OCI-LY7 (cell line): ENCODE measurements around the gene CTDSP1. TPM values are rescaled to one million over a fixed set of nuclear protein-coding genes. Genes with fewer than 3 reads are reported as not detected.

Experiments
- BruUV-seq: library from RNA; stranded (reverse); fragments of 400-500 nt; replicated peaks from 2 replicates; lab custom pipeline; 2021; lab: Mats Ljungman, UMichigan
- CTCF ChIA-PET: fragments of 300-600 bp; sonication (Branson Sonifier 250); formaldehyde crosslinking; loops from one replicate; lab custom pipeline; 2022; ENCODE audit warnings: antibody characterized with exemption; ENCODE audit not compliant: unreplicated experiment; lab: Charles Lee
- POLR2A ChIA-PET: fragments of 300-600 bp; sonication (Branson Sonifier 250); formaldehyde crosslinking; loops from one replicate; lab custom pipeline; 2022; ENCODE audit warnings: antibody characterized with exemption; lab: Charles Lee
- DNase-seq: peaks from one replicate; pipeline ENCODE4 v3.0.0-alpha.2; 2015; ENCODE audit warnings: low spot score
- H2AFZ ChIP-seq: fragments of 200-600 bp; sonication (generic), shearing (Covaris generic); 2 replicates; pipeline ENCODE4 v1.6.1; 2014; ENCODE audit warnings: mild to moderate bottlenecking, antibody characterized with exemption, low read length, moderate library complexity
- H3K27ac ChIP-seq: fragments of 200-600 bp; sonication (generic); 2 replicates; pipeline ENCODE4 v1.5.1; 2014; ENCODE audit warnings: mixed run types, low read depth, mild to moderate bottlenecking, moderate library complexity, low read length, inconsistent platforms; ENCODE audit not compliant: poor library complexity, severe bottlenecking
- H3K36me3 ChIP-seq: fragments of 200-600 bp; sonication (generic); 2 replicates; pipeline ENCODE4 v1.6.1; 2014; ENCODE audit warnings: mild to moderate bottlenecking, antibody characterized with exemption, low read length, moderate library complexity, mixed read lengths; ENCODE audit not compliant: insufficient read depth
- H3K4me1 ChIP-seq: fragments of 200-600 bp; sonication (generic); 2 replicates; pipeline ENCODE4 v1.5.1; 2014; ENCODE audit warnings: mild to moderate bottlenecking, low read length; ENCODE audit not compliant: insufficient read depth, poor library complexity, severe bottlenecking
- H3K4me2 ChIP-seq: fragments of 200-600 bp; sonication (generic); 2 replicates; pipeline ENCODE4 v1.6.1; 2014; ENCODE audit warnings: mild to moderate bottlenecking, low read length
- H3K4me3 ChIP-seq: fragments of 200-600 bp; sonication (generic); 2 replicates; pipeline ENCODE4 v1.5.1; 2014; ENCODE audit warnings: mild to moderate bottlenecking, low read depth, low read length; ENCODE audit not compliant: poor library complexity, severe bottlenecking
- H3K79me2 ChIP-seq: fragments of 200-600 bp; sonication (generic); 2 replicates; pipeline ENCODE4 v1.6.1; 2016; ENCODE audit warnings: low read depth, mild to moderate bottlenecking, low read length, moderate library complexity, mixed read lengths; ENCODE audit not compliant: insufficient read depth
- H3K9me2 ChIP-seq: fragments of 200-600 bp; sonication (generic); 2 replicates; pipeline ENCODE4 v1.6.1; 2016; ENCODE audit warnings: mild to moderate bottlenecking, low read length, mixed read lengths; ENCODE audit not compliant: insufficient read depth
- H3K9me3 ChIP-seq: fragments of 200-600 bp; sonication (generic); 2 replicates; pipeline ENCODE4 v1.6.1; 2014; ENCODE audit warnings: mild to moderate bottlenecking, mixed run types, low read length, mixed read lengths
- H4K20me1 ChIP-seq: fragments of 200-600 bp; sonication (generic); 2 replicates; pipeline ENCODE4 v1.6.1; 2014; ENCODE audit warnings: mild to moderate bottlenecking, antibody characterized with exemption, low read length, moderate library complexity, mixed read lengths; ENCODE audit not compliant: insufficient read depth
- CTCF ChIP-seq: fragments of 200-600 bp; sonication (generic); conservative IDR thresholded peaks from 2 replicates; pipeline ENCODE4 v1.5.1; 2014; ENCODE audit warnings: mild to moderate bottlenecking, antibody characterized with exemption, low read length, moderate library complexity, mixed read lengths
- EZH2phosphoT487 ChIP-seq: fragments of 200-600 bp; sonication (generic); IDR thresholded peaks from 2 replicates; pipeline ENCODE4 v1.6.1; 2018; ENCODE audit warnings: low read depth, borderline replicate concordance, mild to moderate bottlenecking, mixed run types, antibody characterized with exemption, low read length, moderate library complexity, mixed read lengths
- intact Hi-C: fragments of 100-400 bp; cut with micrococcal nuclease; formaldehyde crosslinking; loops from one replicate; pipeline ENCODE4 v1.10.0; 2022; ENCODE audit not compliant: unreplicated experiment
- total RNA-seq, 2 experiments: library from RNA; depleted of rRNA in 1 of 2; stranded (reverse); fragments of >200 nt in 1 of 2; shearing (Covaris generic) in 1 of 2; gene quantifications; 2 replicates each; pipeline ENCODE4 v1.2.3, GENCODE V29; 2014 to 2022

The CTDSP1 gene
- total RNA-seq, 2 experiments from 2014 or later = 95.3 to 152 TPM

GRCh38 chr2:218393750-218394290, 5.8 kb upstream of the CTDSP1 start:
- DNase-seq = no peak
- Histone ChIP-seq H3K9me3 (no peaks in the 10 kb centered on the region), H3K4me1 (peaks cover 44% of the 10 kb centered on the region), H3K9me2 (no peaks in the 10 kb centered on the region), H4K20me1 (no peaks in the 10 kb centered on the region), H3K4me3 (no peak overlapping the region), H3K36me3 (no peaks in the 10 kb centered on the region), H2AFZ (no peak overlapping the region), H3K27ac (no peak overlapping the region), H3K79me2 (no peaks in the 10 kb centered on the region), H3K4me2 (no peak overlapping the region)
- TF ChIP-seq EZH2phosphoT487 (no peak), CTCF (no peak)
- CTCF ChIA-PET = interaction anchor here (0.5 to 1.8 kb wide), 7 partner anchors 8 to 885 kb away, joined by 3 to 6 read pairs (median 4); no protein-coding TSS in a partner anchor
- no TSS peak for BruUV-seq
- intact Hi-C loops = no loop called here
- POLR2A ChIA-PET = interaction anchor here (0.6 to 1.7 kb wide), 14 partner anchors 9 to 765 kb away, joined by 3 to 10 read pairs (median 4); partner anchors contain the start of gene TMBIM1

GRCh38 chr2:218394298-218395089, 5.2 kb upstream of the CTDSP1 start:
- TF ChIP-seq EZH2phosphoT487 (no peak), CTCF (no peak)
- H2AFZ ChIP-seq = peak overlapping the region; percentile 97; the same call in 1 of the 2 replicates
- no TSS peak for BruUV-seq
- H4K20me1 ChIP-seq = no peaks in the 10 kb centered on the region
- POLR2A ChIA-PET = interaction anchor here (0.6 to 1.6 kb wide), 14 partner anchors 10 to 765 kb away, joined by 3 to 10 read pairs (median 4); partner anchors contain the start of genes AAMP, PNKD and TMBIM1
- intact Hi-C loops = loop anchor here (5.0 kb wide), 2 partner anchors 37 to 498 kb away; partner anchors contain the start of gene CATIP
- H3K36me3 ChIP-seq = no peaks in the 10 kb centered on the region
- H3K79me2 ChIP-seq = no peaks in the 10 kb centered on the region
- no peak overlapping the region for H3K4me3 ChIP-seq
- H3K4me1 ChIP-seq = peaks cover 44% of the 10 kb centered on the region
- H3K4me2 ChIP-seq = peak overlapping the region; percentile 79
- CTCF ChIA-PET = interaction anchor here (0.6 to 1.8 kb wide), 6 partner anchors 9 to 104 kb away, joined by 3 to 6 read pairs (median 4); no protein-coding TSS in a partner anchor
- DNase-seq = no peak
- no peaks in the 10 kb centered on the region for H3K9me2 ChIP-seq
- H3K9me3 ChIP-seq = no peaks in the 10 kb centered on the region
- peak overlapping the region; percentile 87 for H3K27ac ChIP-seq
